Naive thymus-derived CD4-positive, alpha-beta T cell (primary cell): Measurements from ENCODE around the gene CLASP1. TPM values are rescaled to one million over a fixed set of nuclear protein-coding genes. Genes with fewer than 3 reads are reported as not detected.
A peak's percentile ranks its signal among the peaks of the same experiment; 100 is the strongest.

Experiments used
- ATAC-seq: fragments of 150-1000 bp; cut with Tn5 transposase; 2 replicates; pipeline ENCODE4 v1.10.0; 2021; ENCODE audit warnings: mild to moderate bottlenecking, moderate library complexity
- CTCF ChIA-PET: fragments of 350-600 bp; sonication (Branson Sonifier 250); formaldehyde crosslinking; loops from one replicate; lab custom pipeline; 2021; ENCODE audit warnings: antibody characterized with exemption; lab: Charles Lee
- POLR2A ChIA-PET: fragments of 350-600 bp; sonication (Branson Sonifier 250); formaldehyde crosslinking; loops from one replicate; lab custom pipeline; 2021; ENCODE audit warnings: antibody characterized with exemption, inconsistent platforms; lab: Charles Lee
- DNase-seq, 9 donors: peaks; one replicate each; pipeline versions ENCODE4 v3.0.0 to v3.0.0-alpha.2; 2020 to 2022; ENCODE audit warnings: mixed read lengths in 1 of 9
- H3K27ac ChIP-seq: one replicate; pipeline ENCODE4 v1.7.0; 2013; ENCODE audit warnings: mild to moderate bottlenecking, low read depth, low read length, moderate library complexity
- H3K27me3 ChIP-seq, 2 donors: one replicate each; pipeline ENCODE4 v1.7.0; 2013; ENCODE audit warnings: low read length in 2 of 2, mild to moderate bottlenecking in 2 of 2, moderate library complexity in 2 of 2; ENCODE audit not compliant: control insufficient read depth in 2 of 2, insufficient read depth in 2 of 2
- H3K36me3 ChIP-seq, 3 experiments: 1 replicate in 2 of 3; 2 replicates in 1 of 3; pipeline ENCODE4 v1.7.0; 2013; ENCODE audit warnings: low read length in 3 of 3, mild to moderate bottlenecking in 3 of 3, moderate library complexity in 1 of 3; ENCODE audit not compliant: insufficient read depth in 3 of 3, control insufficient read depth in 2 of 3
- H3K4me1 ChIP-seq, 2 donors: one replicate each; pipeline ENCODE4 v1.7.0; 2013; ENCODE audit warnings: low read length in 2 of 2, mild to moderate bottlenecking in 2 of 2, moderate library complexity in 1 of 2; ENCODE audit not compliant: control insufficient read depth in 2 of 2, insufficient read depth in 2 of 2
- H3K4me3 ChIP-seq: 2 replicates; pipeline ENCODE4 v1.7.0; 2013; ENCODE audit warnings: mild to moderate bottlenecking, low read length
- H3K9me3 ChIP-seq, 3 experiments: 1 replicate in 2 of 3; 2 replicates in 1 of 3; pipeline ENCODE4 v1.7.0; 2013; ENCODE audit warnings: low read length in 3 of 3; ENCODE audit not compliant: control insufficient read depth in 2 of 3
- H3K27ac Mint-ChIP-seq, 9 donors: one replicate each; pipeline ENCODE4 v1.8.0; 2020 to 2022; ENCODE audit warnings: mixed read lengths in 9 of 9, mild to moderate bottlenecking in 8 of 9, moderate library complexity in 5 of 9, inconsistent platforms in 2 of 9
- H3K27me3 Mint-ChIP-seq, 5 donors: one replicate each; pipeline ENCODE4 v1.8.0; 2021 to 2022; ENCODE audit warnings: mixed read lengths in 5 of 5, mild to moderate bottlenecking in 1 of 5
- H3K36me3 Mint-ChIP-seq, 5 donors: one replicate each; pipeline ENCODE4 v1.8.0; 2020 to 2022; ENCODE audit warnings: mixed read lengths in 5 of 5, mild to moderate bottlenecking in 3 of 5, inconsistent platforms in 1 of 5
- H3K4me1 Mint-ChIP-seq, 7 donors: one replicate each; pipeline ENCODE4 v1.8.0; 2020 to 2022; ENCODE audit warnings: mixed read lengths in 7 of 7, mild to moderate bottlenecking in 3 of 7, inconsistent platforms in 1 of 7
- H3K4me3 Mint-ChIP-seq, 10 donors: one replicate each; pipeline ENCODE4 v1.8.0; 2020 to 2022; ENCODE audit warnings: mild to moderate bottlenecking in 10 of 10, mixed read lengths in 10 of 10, moderate library complexity in 6 of 10, inconsistent platforms in 2 of 10
- H3K9me3 Mint-ChIP-seq, 11 donors: one replicate each; pipeline ENCODE4 v1.8.0; 2020 to 2022; ENCODE audit warnings: mixed read lengths in 11 of 11, mild to moderate bottlenecking in 4 of 11, inconsistent platforms in 1 of 11, moderate library complexity in 1 of 11
- intact Hi-C, 2 donors: fragments of 100-400 bp; cut with micrococcal nuclease; formaldehyde crosslinking; loops; one replicate each; pipeline ENCODE4 v1.15.1; 2023
- polyA plus RNA-seq, 2 donors: library from polyadenylated mRNA; unstranded; fragments of 300-500 nt; fragmentation: Illumina TruSeq; gene quantifications; one replicate each; pipeline ENCODE4 v1.2.3, GENCODE V29; 2021
- total RNA-seq, 6 experiments: library from RNA in 5 of 6; stranded (reverse) in 5 of 6; gene quantifications; 1 replicate in 5 of 6; 2 replicates in 1 of 6; pipeline ENCODE4 v1.2.3 and lab custom pipeline; 2021 to 2026

The CLASP1 gene
- total and polyA plus RNA-seq, 7 experiments from 2014 or later, result 13.8 to 76.3 (median 61.6) TPM

DNA sequence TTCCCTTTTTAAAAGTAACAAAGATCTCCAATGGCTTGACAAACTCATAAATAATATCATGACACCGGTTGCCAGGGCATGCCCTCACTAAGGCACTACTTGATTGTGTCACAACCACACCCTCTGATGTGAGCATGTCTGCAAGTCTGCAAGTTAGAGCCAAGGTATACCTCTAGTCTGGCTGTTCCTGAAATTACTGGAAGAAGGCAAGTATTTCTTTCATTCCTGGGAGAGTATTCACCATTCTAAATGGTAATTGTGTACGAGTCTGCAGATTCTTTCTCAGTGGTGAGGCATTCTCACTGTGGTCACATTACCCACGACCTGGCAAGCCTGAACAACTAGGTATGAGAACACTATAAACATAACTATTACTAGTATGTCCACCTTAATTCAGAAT, 144.3 kb downstream of the CLASP1 start:
- ChIA-PET POLR2A (interaction anchor here (1.0 kb wide), 1 partner anchor 41 kb away, joined by 3 read pairs; no protein-coding TSS in a partner anchor), CTCF (no interaction called here)
- peaks cover 4 to 85% (median 67%) of the 10 kb centered on the region in 5 donors for H3K36me3 Mint-ChIP-seq
- Histone ChIP-seq H3K27me3 (no peaks in the 10 kb centered on the region), H3K27ac (no peak overlapping the region), H3K9me3 (no peaks in the 10 kb centered on the region), H3K4me3 (no peak overlapping the region), H3K4me1 (no peaks in the 10 kb centered on the region), H3K36me3 (peaks cover 0 to 39% (median 14%) of the 10 kb centered on the region in 3 experiments)
- ATAC-seq, result no peak
- peak overlapping the region in 1 of 9 donors; percentile 5 for H3K27ac Mint-ChIP-seq
- H3K4me3 Mint-ChIP-seq, result no peak overlapping the region
- H3K27me3 Mint-ChIP-seq, result no peaks in the 10 kb centered on the region
- DNase-seq, result no peak
- peaks cover 16 to 47% (median 24%) of the 10 kb centered on the region in 7 donors for H3K4me1 Mint-ChIP-seq
- H3K9me3 Mint-ChIP-seq, result peaks cover 0 to 11% (median 7%) of the 10 kb centered on the region in 11 donors
- intact Hi-C loops, result no loop called here

DNA sequence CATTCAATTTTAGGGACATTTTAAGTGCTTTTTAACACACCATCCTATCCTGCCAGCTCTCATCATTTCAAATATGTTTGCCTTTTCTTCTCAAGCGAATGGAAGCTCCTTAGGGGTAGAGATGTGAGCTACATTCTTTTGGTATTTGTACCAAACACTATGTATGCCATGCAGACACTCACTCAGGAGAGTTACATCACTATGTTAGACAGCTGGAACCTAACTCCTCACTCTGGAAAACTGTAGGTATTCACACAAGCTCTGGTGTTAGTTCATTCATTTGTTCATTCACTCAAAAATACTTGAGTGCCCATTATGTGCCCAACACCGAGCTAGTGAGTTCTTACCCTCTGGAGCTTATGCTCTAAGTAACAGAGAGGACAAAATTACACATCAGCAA, 144.9 kb downstream of the CLASP1 start:
- no peaks in the 10 kb centered on the region for H3K27me3 ChIP-seq
- no peak for DNase-seq
- H3K4me1 ChIP-seq, result no peaks in the 10 kb centered on the region
- CTCF ChIA-PET, result no interaction called here
- Mint-ChIP-seq H3K4me3 (no peak overlapping the region), H3K36me3 (peaks cover 5 to 86% (median 70%) of the 10 kb centered on the region in 5 donors), H3K27me3 (no peaks in the 10 kb centered on the region), H3K9me3 (peaks cover 0 to 13% (median 10%) of the 10 kb centered on the region in 11 donors), H3K27ac (no peak overlapping the region), H3K4me1 (peaks cover 13 to 47% (median 22%) of the 10 kb centered on the region in 7 donors)
- peaks cover 0 to 39% (median 14%) of the 10 kb centered on the region in 3 experiments for H3K36me3 ChIP-seq
- intact Hi-C loops, result no loop called here
- no peak overlapping the region for H3K27ac ChIP-seq
- H3K9me3 ChIP-seq, result no peaks in the 10 kb centered on the region
- no peak overlapping the region for H3K4me3 ChIP-seq
- ATAC-seq, result no peak
- POLR2A ChIA-PET, result interaction anchor here (1.0 kb wide), 1 partner anchor 41 kb away, joined by 3 read pairs; no protein-coding TSS in a partner anchor

- peaks cover 0 to 9% (median 5%) of the 10 kb centered on the region in 11 donors for H3K9me3 Mint-ChIP-seq
- ChIA-PET CTCF (no interaction called here), POLR2A (no interaction called here)
- H3K4me1 ChIP-seq, result no peaks in the 10 kb centered on the region
- peaks cover 5 to 77% (median 67%) of the 10 kb centered on the region in 5 donors for H3K36me3 Mint-ChIP-seq
- no peak overlapping the region for H3K4me3 ChIP-seq
- no peak overlapping the region for H3K4me3 Mint-ChIP-seq
- peaks cover 0 to 36% (median 14%) of the 10 kb centered on the region in 3 experiments for H3K36me3 ChIP-seq
- no peaks in the 10 kb centered on the region for H3K27me3 ChIP-seq
- no peak overlapping the region for H3K27ac Mint-ChIP-seq
- ATAC-seq, result no peak
- H3K27me3 Mint-ChIP-seq, result no peaks in the 10 kb centered on the region
- DNase-seq, result no peak
- intact Hi-C loops, result no loop called here
- no peaks in the 10 kb centered on the region for H3K9me3 ChIP-seq
- H3K27ac ChIP-seq, result no peak overlapping the region
- peaks cover 13 to 43% (median 20%) of the 10 kb centered on the region in 7 donors for H3K4me1 Mint-ChIP-seq
These were observed 146.5 kb downstream of the CLASP1 start for GRCh38 chr2:121502781-121503180.

- Mint-ChIP-seq H3K27ac (no peak overlapping the region), H3K27me3 (no peaks in the 10 kb centered on the region), H3K9me3 (peaks cover 0 to 9% (median 5%) of the 10 kb centered on the region in 11 donors), H3K4me3 (no peak overlapping the region), H3K36me3 (peaks cover 5 to 75% (median 64%) of the 10 kb centered on the region in 5 donors), H3K4me1 (peaks cover 8 to 43% (median 19%) of the 10 kb centered on the region in 7 donors)
- no peak for ATAC-seq
- H3K9me3 ChIP-seq, result no peaks in the 10 kb centered on the region
- intact Hi-C loops, result no loop called here
- no peaks in the 10 kb centered on the region for H3K4me1 ChIP-seq
- H3K36me3 ChIP-seq, result peaks cover 0 to 36% (median 14%) of the 10 kb centered on the region in 3 experiments
- H3K27ac ChIP-seq, result no peak overlapping the region
- no peaks in the 10 kb centered on the region for H3K27me3 ChIP-seq
- CTCF ChIA-PET, result no interaction called here
- POLR2A ChIA-PET, result no interaction called here
- no peak overlapping the region for H3K4me3 ChIP-seq
- no peak for DNase-seq
These were observed 147.0 kb downstream of the CLASP1 start for GRCh38 chr2:121502246-121502645.

- Mint-ChIP-seq H3K9me3 (peaks cover 0 to 9% (median 5%) of the 10 kb centered on the region in 11 donors), H3K4me1 (peaks cover 7 to 36% (median 15%) of the 10 kb centered on the region in 7 donors), H3K36me3 (peaks cover 5 to 75% (median 63%) of the 10 kb centered on the region in 5 donors), H3K27ac (peak overlapping the region in 1 of 9 donors; percentile 59), H3K27me3 (no peaks in the 10 kb centered on the region), H3K4me3 (no peak overlapping the region)
- POLR2A ChIA-PET, result no interaction called here
- DNase-seq (no peak), ATAC-seq (no peak)
- Histone ChIP-seq H3K27me3 (no peaks in the 10 kb centered on the region), H3K4me1 (no peaks in the 10 kb centered on the region), H3K9me3 (no peaks in the 10 kb centered on the region), H3K36me3 (peaks cover 0 to 36% (median 14%) of the 10 kb centered on the region in 3 experiments), H3K4me3 (no peak overlapping the region), H3K27ac (no peak overlapping the region)
- CTCF ChIA-PET, result no interaction called here
- intact Hi-C loops, result no loop called here
These were observed 147.7 kb downstream of the CLASP1 start for GRCh38 chr2:121501554-121501953.

- Histone ChIP-seq H3K27me3 (no peaks in the 10 kb centered on the region), H3K36me3 (peaks cover 0 to 39% (median 14%) of the 10 kb centered on the region in 3 experiments), H3K27ac (no peak overlapping the region), H3K4me3 (no peak overlapping the region), H3K4me1 (no peaks in the 10 kb centered on the region), H3K9me3 (no peaks in the 10 kb centered on the region)
- peaks cover 5 to 76% (median 61%) of the 10 kb centered on the region in 5 donors for H3K36me3 Mint-ChIP-seq
- no peak for DNase-seq
- ChIA-PET POLR2A (no interaction called here), CTCF (no interaction called here)
- no peaks in the 10 kb centered on the region for H3K27me3 Mint-ChIP-seq
- peak overlapping the region in 1 of 9 donors; percentile 70 for H3K27ac Mint-ChIP-seq
- H3K4me1 Mint-ChIP-seq, result peaks cover 1 to 31% (median 12%) of the 10 kb centered on the region in 7 donors
- H3K4me3 Mint-ChIP-seq, result no peak overlapping the region
- peaks cover 0 to 9% (median 5%) of the 10 kb centered on the region in 11 donors for H3K9me3 Mint-ChIP-seq
- no peak for ATAC-seq
- intact Hi-C loops, result no loop called here
These were observed 148.2 kb downstream of the CLASP1 start for GRCh38 chr2:121501031-121501430.

DNA sequence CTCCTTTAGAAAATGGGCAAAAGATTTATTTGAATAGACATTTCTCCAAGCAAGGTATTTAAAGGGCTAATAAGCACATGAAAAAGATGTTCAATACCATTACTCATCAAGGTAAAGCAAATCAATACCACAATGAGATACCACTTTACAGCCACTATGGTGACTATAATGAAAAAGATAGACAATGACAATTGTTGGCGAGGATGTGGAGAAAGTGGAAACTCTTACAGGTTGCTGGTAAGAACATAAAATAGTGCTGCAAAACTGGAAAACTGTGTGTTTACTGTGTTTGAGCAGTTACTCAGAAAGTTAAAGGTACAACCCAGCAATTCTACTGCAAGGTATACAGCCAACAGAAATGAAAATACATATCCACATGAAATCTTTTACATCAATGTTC, 150.5 kb downstream of the CLASP1 start:
- Mint-ChIP-seq H3K4me3 (no peak overlapping the region), H3K36me3 (peaks cover 5 to 70% (median 62%) of the 10 kb centered on the region in 5 donors), H3K27me3 (no peaks in the 10 kb centered on the region), H3K27ac (no peak overlapping the region), H3K9me3 (peaks cover 0 to 9% (median 5%) of the 10 kb centered on the region in 11 donors), H3K4me1 (peaks cover 6 to 24% (median 14%) of the 10 kb centered on the region in 7 donors)
- no peaks in the 10 kb centered on the region for H3K9me3 ChIP-seq
- ChIA-PET POLR2A (no interaction called here), CTCF (no interaction called here)
- H3K27ac ChIP-seq, result no peak overlapping the region
- ATAC-seq, result no peak
- no peaks in the 10 kb centered on the region for H3K27me3 ChIP-seq
- intact Hi-C loops, result no loop called here
- H3K4me3 ChIP-seq, result no peak overlapping the region
- H3K4me1 ChIP-seq, result no peaks in the 10 kb centered on the region
- no peak for DNase-seq
- peaks cover 0 to 41% (median 14%) of the 10 kb centered on the region in 3 experiments for H3K36me3 ChIP-seq
